ENCODE results near the gene ST3GAL3.

The ST3GAL3 gene

DNA sequence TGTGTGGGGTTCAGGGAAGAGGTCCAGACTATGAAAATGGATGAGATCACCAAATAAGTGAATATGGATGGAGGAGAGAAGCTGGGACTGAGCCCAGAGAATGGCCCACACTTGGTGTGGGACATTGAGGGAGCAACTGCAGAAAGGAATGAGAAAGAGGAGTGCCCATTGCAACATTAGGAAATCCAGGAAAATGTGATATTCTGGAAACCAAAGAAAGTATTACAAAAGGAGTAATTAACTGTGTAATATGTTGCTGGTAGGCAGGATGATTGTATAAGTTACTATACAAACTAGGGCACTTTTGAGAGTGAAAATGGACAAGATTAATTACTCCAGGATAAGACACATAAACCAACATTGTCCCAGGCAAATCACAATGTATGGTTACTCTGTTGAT, 166.5 kb downstream of the ST3GAL3 start:
- no peak overlapping the region for H3K4me2 ChIP-seq (ENCODE audit: low read length)
- H2BK5ac ChIP-seq (ENCODE audit: low read depth, low read length, poor library complexity), result no peak overlapping the region
- H3K4ac ChIP-seq (ENCODE audit: low read depth, low read length), result no peak overlapping the region
- no peak overlapping the region for H4K91ac ChIP-seq (ENCODE audit: low read depth, low read length)
- no peaks in the 10 kb centered on the region for H3K79me1 ChIP-seq (ENCODE audit: low read length)
- H3K36me3 ChIP-seq (ENCODE audit: control insufficient read depth in 1 of 2, insufficient read depth in 2 of 2, low read length in 2 of 2), result no peaks in the 10 kb centered on the region
- no peak overlapping the region for H3K23ac ChIP-seq (ENCODE audit: low read length)
- H2BK120ac ChIP-seq (ENCODE audit: insufficient read depth, low read length, poor library complexity), result no peak overlapping the region
- no peaks in the 10 kb centered on the region for H3K9me3 ChIP-seq (ENCODE audit: insufficient read depth, low read depth, low read length)
- no peak overlapping the region for H4K12ac ChIP-seq (ENCODE audit: low read depth, low read length)
- no peak overlapping the region for H4K8ac ChIP-seq (ENCODE audit: low read depth, low read length)
- peak; percentile 45 to 87 for DNase-seq
- H2AK5ac ChIP-seq (ENCODE audit: low read length), result no peak overlapping the region
- H3K27ac ChIP-seq (ENCODE audit: low read depth, low read length), result no peak overlapping the region
- no peak overlapping the region for H2AFZ ChIP-seq (ENCODE audit: insufficient read depth, low read length, poor library complexity)
- H3K14ac ChIP-seq (ENCODE audit: low read length), result no peak overlapping the region
- H3K79me2 ChIP-seq (ENCODE audit: control insufficient read depth, insufficient read depth, low read length, poor library complexity), result no peaks in the 10 kb centered on the region
- no peak overlapping the region for H2BK12ac ChIP-seq (ENCODE audit: low read length)
- H3K9ac ChIP-seq (ENCODE audit: low read length), result no peak overlapping the region
- H3K4me1 ChIP-seq (ENCODE audit: control insufficient read depth in 1 of 2, insufficient read depth in 2 of 2, low read length in 2 of 2), result no peaks in the 10 kb centered on the region
- no peaks in the 10 kb centered on the region for H3K27me3 ChIP-seq (ENCODE audit: insufficient read depth, low read length)
- no peak overlapping the region for H3K4me3 ChIP-seq (ENCODE audit: low read depth, low read length)
- H3K18ac ChIP-seq (ENCODE audit: low read length), result no peak overlapping the region

DNA sequence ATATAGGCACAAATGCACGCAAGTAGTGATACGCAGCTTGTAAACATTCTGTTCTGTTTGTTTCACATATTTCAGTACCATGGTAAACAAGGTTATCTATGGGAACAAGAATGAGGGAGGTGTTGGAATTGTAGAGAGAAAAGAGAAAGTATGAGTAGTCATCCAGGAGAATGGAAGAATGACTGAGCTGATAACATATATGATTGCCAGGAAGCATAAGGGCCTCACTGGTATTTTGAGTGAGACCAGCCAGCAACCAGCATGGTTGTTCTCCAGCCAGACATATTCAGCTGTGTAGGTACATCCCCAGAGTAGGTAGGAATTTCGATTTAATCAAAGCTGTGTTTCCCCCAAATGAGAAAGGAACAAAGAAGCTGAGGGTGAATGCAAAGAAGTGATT, 167.4 kb downstream of the ST3GAL3 start:
- Histone ChIP-seq H2AFZ (ENCODE audit: insufficient read depth, low read length, poor library complexity) (no peak overlapping the region), H3K27me3 (ENCODE audit: insufficient read depth, low read length) (no peaks in the 10 kb centered on the region), H2AK5ac (ENCODE audit: low read length) (no peak overlapping the region), H3K9me3 (ENCODE audit: insufficient read depth, low read depth, low read length) (no peaks in the 10 kb centered on the region), H3K79me2 (ENCODE audit: control insufficient read depth, insufficient read depth, low read length, poor library complexity) (no peaks in the 10 kb centered on the region), H3K4me3 (ENCODE audit: low read depth, low read length) (no peak overlapping the region), H3K18ac (ENCODE audit: low read length) (no peak overlapping the region), H4K12ac (ENCODE audit: low read depth, low read length) (no peak overlapping the region), H2BK5ac (ENCODE audit: low read depth, low read length, poor library complexity) (no peak overlapping the region), H4K91ac (ENCODE audit: low read depth, low read length) (no peak overlapping the region), H3K4me2 (ENCODE audit: low read length) (no peak overlapping the region), H2BK12ac (ENCODE audit: low read length) (no peak overlapping the region), H3K23ac (ENCODE audit: low read length) (no peak overlapping the region), H3K4ac (ENCODE audit: low read depth, low read length) (no peak overlapping the region), H3K4me1 (ENCODE audit: control insufficient read depth in 1 of 2, insufficient read depth in 2 of 2, low read length in 2 of 2) (no peaks in the 10 kb centered on the region), H3K14ac (ENCODE audit: low read length) (no peak overlapping the region), H3K79me1 (ENCODE audit: low read length) (no peaks in the 10 kb centered on the region), H3K27ac (ENCODE audit: low read depth, low read length) (no peak overlapping the region), H3K9ac (ENCODE audit: low read length) (no peak overlapping the region), H2BK120ac (ENCODE audit: insufficient read depth, low read length, poor library complexity) (no peak overlapping the region), H4K8ac (ENCODE audit: low read depth, low read length) (no peak overlapping the region), H3K36me3 (ENCODE audit: control insufficient read depth in 1 of 2, insufficient read depth in 2 of 2, low read length in 2 of 2) (no peaks in the 10 kb centered on the region)
- WGBS (ENCODE audit: extremely low coverage, insufficient coverage, insufficient read length), result no CpG with 5 or more reads among the region's 3 CpGs
- DNase-seq, result peak; percentile 89 to 96

DNA sequence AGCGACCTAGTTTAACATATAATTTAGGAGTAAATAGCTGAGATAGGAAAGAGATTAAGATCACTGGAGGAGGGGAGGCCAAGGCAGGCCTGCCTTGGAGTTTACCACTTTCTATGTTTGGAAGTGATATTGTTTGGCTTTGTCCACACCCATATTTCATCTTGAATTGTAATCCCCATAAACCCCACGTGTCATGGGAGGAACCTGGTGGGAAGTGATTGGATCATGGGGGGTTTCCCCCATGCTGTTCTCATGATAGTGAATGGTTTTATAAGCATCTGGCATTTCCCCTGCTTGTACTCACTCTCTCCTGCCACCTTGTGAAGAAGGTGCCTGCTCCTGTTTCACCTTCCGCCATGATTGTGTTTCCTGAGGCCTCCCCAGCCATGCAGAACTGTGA, 168.0 kb downstream of the ST3GAL3 start:
- Histone ChIP-seq H2BK120ac (ENCODE audit: insufficient read depth, low read length, poor library complexity) (no peak overlapping the region), H3K4me3 (ENCODE audit: low read depth, low read length) (no peak overlapping the region), H2BK12ac (ENCODE audit: low read length) (no peak overlapping the region), H2AFZ (ENCODE audit: insufficient read depth, low read length, poor library complexity) (no peak overlapping the region), H3K27me3 (ENCODE audit: insufficient read depth, low read length) (no peaks in the 10 kb centered on the region), H3K36me3 (ENCODE audit: control insufficient read depth in 1 of 2, insufficient read depth in 2 of 2, low read length in 2 of 2) (no peaks in the 10 kb centered on the region), H4K8ac (ENCODE audit: low read depth, low read length) (no peak overlapping the region), H2AK5ac (ENCODE audit: low read length) (no peak overlapping the region), H3K18ac (ENCODE audit: low read length) (no peak overlapping the region), H3K9ac (ENCODE audit: low read length) (no peak overlapping the region), H3K79me2 (ENCODE audit: control insufficient read depth, insufficient read depth, low read length, poor library complexity) (no peaks in the 10 kb centered on the region), H4K91ac (ENCODE audit: low read depth, low read length) (no peak overlapping the region), H3K9me3 (ENCODE audit: insufficient read depth, low read depth, low read length) (no peaks in the 10 kb centered on the region), H3K23ac (ENCODE audit: low read length) (no peak overlapping the region), H3K14ac (ENCODE audit: low read length) (no peak overlapping the region), H2BK5ac (ENCODE audit: low read depth, low read length, poor library complexity) (no peak overlapping the region), H4K12ac (ENCODE audit: low read depth, low read length) (no peak overlapping the region), H3K79me1 (ENCODE audit: low read length) (no peaks in the 10 kb centered on the region), H3K4ac (ENCODE audit: low read depth, low read length) (no peak overlapping the region), H3K27ac (ENCODE audit: low read depth, low read length) (no peak overlapping the region), H3K4me1 (ENCODE audit: control insufficient read depth in 1 of 2, insufficient read depth in 2 of 2, low read length in 2 of 2) (no peaks in the 10 kb centered on the region), H3K4me2 (ENCODE audit: low read length) (no peak overlapping the region)
- DNase-seq, result peak; percentile 37 to 38
- no CpG with 5 or more reads among the region's 3 CpGs for WGBS (ENCODE audit: extremely low coverage, insufficient coverage, insufficient read length)

- Histone ChIP-seq H2BK120ac (ENCODE audit: insufficient read depth, low read length, poor library complexity) (no peak overlapping the region), H3K9ac (ENCODE audit: low read length) (no peak overlapping the region), H3K9me3 (ENCODE audit: insufficient read depth, low read depth, low read length) (no peaks in the 10 kb centered on the region), H4K8ac (ENCODE audit: low read depth, low read length) (no peak overlapping the region), H2AFZ (ENCODE audit: insufficient read depth, low read length, poor library complexity) (no peak overlapping the region), H3K14ac (ENCODE audit: low read length) (no peak overlapping the region), H2BK5ac (ENCODE audit: low read depth, low read length, poor library complexity) (no peak overlapping the region), H3K4me1 (ENCODE audit: control insufficient read depth in 1 of 2, insufficient read depth in 2 of 2, low read length in 2 of 2) (no peaks in the 10 kb centered on the region), H4K12ac (ENCODE audit: low read depth, low read length) (no peak overlapping the region), H3K23ac (ENCODE audit: low read length) (no peak overlapping the region), H3K27me3 (ENCODE audit: insufficient read depth, low read length) (no peaks in the 10 kb centered on the region), H2AK5ac (ENCODE audit: low read length) (no peak overlapping the region), H3K79me2 (ENCODE audit: control insufficient read depth, insufficient read depth, low read length, poor library complexity) (no peaks in the 10 kb centered on the region), H3K4me3 (ENCODE audit: low read depth, low read length) (no peak overlapping the region), H3K27ac (ENCODE audit: low read depth, low read length) (no peak overlapping the region), H3K4ac (ENCODE audit: low read depth, low read length) (no peak overlapping the region), H3K79me1 (ENCODE audit: low read length) (no peaks in the 10 kb centered on the region), H3K4me2 (ENCODE audit: low read length) (no peak overlapping the region), H3K18ac (ENCODE audit: low read length) (no peak overlapping the region), H4K91ac (ENCODE audit: low read depth, low read length) (no peak overlapping the region), H2BK12ac (ENCODE audit: low read length) (no peak overlapping the region), H3K36me3 (ENCODE audit: control insufficient read depth in 1 of 2, insufficient read depth in 2 of 2, low read length in 2 of 2) (no peaks in the 10 kb centered on the region)
- no peak for DNase-seq
- WGBS (ENCODE audit: extremely low coverage, insufficient coverage, insufficient read length), result no CpG with 5 or more reads among the region's 2 CpGs
Observed at GRCh38 chr1:43877101-43877500, 169.8 kb downstream of the ST3GAL3 start.

Data from trophoblast cell (in vitro differentiated cells and primary cell).